PC-3 (cell line): ENCODE results near the gene SLC26A1.

Experiments
- EZH2 ChIP-seq: fragments of 300-600 bp; sonication (generic); IDR thresholded peaks from one replicate; pipeline ENCODE4 v1.6.1; 2017; ENCODE audit warnings: antibody characterized with exemption, mild to moderate bottlenecking, low read length; ENCODE audit not compliant: unreplicated experiment
- TF ChIP-seq, protein P1 (sequence below): fragments of 300-600 bp; sonication (generic); conservative IDR thresholded peaks from 2 replicates; pipeline ENCODE4 v1.5.1; 2017; ENCODE audit warnings: antibody characterized with exemption, low read depth, mild to moderate bottlenecking, low read length

DNA sequence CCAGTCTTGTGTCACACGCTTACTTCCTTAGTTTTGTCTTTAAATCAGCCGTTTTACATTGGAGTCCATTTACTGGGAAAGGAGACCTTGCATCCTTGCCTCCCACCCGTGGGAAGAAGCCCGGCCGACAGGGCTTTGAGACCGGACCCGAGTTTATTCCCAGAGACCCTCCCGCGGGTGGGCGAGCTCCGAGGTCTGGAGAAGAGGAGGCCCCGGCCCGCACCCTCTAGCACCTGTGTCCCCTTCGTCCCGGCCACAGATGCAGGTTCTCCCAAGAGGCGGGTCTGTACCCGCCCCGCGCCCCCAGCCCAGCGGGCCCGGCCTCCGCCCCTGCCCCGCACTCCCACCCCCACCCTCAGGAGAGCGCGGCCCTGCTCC, 3.8 kb upstream of the SLC26A1 start:
- TF ChIP-seq EZH2: no peak
- TF ChIP-seq, protein P1, sequence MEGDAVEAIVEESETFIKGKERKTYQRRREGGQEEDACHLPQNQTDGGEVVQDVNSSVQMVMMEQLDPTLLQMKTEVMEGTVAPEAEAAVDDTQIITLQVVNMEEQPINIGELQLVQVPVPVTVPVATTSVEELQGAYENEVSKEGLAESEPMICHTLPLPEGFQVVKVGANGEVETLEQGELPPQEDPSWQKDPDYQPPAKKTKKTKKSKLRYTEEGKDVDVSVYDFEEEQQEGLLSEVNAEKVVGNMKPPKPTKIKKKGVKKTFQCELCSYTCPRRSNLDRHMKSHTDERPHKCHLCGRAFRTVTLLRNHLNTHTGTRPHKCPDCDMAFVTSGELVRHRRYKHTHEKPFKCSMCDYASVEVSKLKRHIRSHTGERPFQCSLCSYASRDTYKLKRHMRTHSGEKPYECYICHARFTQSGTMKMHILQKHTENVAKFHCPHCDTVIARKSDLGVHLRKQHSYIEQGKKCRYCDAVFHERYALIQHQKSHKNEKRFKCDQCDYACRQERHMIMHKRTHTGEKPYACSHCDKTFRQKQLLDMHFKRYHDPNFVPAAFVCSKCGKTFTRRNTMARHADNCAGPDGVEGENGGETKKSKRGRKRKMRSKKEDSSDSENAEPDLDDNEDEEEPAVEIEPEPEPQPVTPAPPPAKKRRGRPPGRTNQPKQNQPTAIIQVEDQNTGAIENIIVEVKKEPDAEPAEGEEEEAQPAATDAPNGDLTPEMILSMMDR: no peak
